GM21825 (cell line): ENCODE results near the gene ERI3.
"Not testable (repeated sequence)": the region's sequence is repeated elsewhere in the genome, so short reads cannot be mapped to it uniquely, and the experiment has no call there.

Source experiments
- ATAC-seq: cut with Tn5 transposase; IDR thresholded peaks from one replicate; pipeline ENCODE4 v1.9.1; 2021; ENCODE audit warnings: mild to moderate bottlenecking, moderate library complexity; ENCODE audit not compliant: unreplicated experiment

The ERI3 gene

GRCh38 chr1:44217809-44218410, 137.1 kb downstream of the ERI3 start:
- no peak for ATAC-seq

GRCh38 chr1:44213222-44214112, 141.6 kb downstream of the ERI3 start, which contains the start of gene DMAP1:
TSS of gene DMAP1 (plus strand) at chr1:44213471. CDS start at chr1:44213754, 283 bp downstream.
- ATAC-seq, result peak; percentile 64

GRCh38 chr1:44212355-44213221, 142.5 kb downstream of the ERI3 start:
- ATAC-seq, result no peak

GRCh38 chr1:44210595-44210994, 144.5 kb downstream of the ERI3 start:
- ATAC-seq, result no peak

GRCh38 chr1:44208226-44208625, 146.8 kb downstream of the ERI3 start:
- no peak for ATAC-seq

GRCh38 chr1:44206545-44206944, 148.5 kb downstream of the ERI3 start:
- not testable (repeated sequence) for ATAC-seq

- no peak for ATAC-seq
Observed at GRCh38 chr1:44200336-44200735, 154.7 kb downstream of the ERI3 start.

GRCh38 chr1:44174630-44175029, 180.4 kb downstream of the ERI3 start:
- ATAC-seq, result no peak
